GM20000 (cell line): ENCODE results near the gene GRN.

Source experiments
- DNase-seq: peaks from one replicate; pipeline ENCODE4 v3.0.0; 2012; ENCODE audit warnings: low spot score
- TF ChIP-seq, protein P1 (sequence below): IDR thresholded peaks from 2 replicates; pipeline ENCODE4 v1.5.1; 2012; ENCODE audit warnings: mild to moderate bottlenecking, control low read depth; ENCODE audit errors: extremely low read depth, missing control alignments

Gene GRN

GRCh38 chr17:44310188-44310587, 34.9 kb upstream of the GRN start:
- TF ChIP-seq, protein P1, sequence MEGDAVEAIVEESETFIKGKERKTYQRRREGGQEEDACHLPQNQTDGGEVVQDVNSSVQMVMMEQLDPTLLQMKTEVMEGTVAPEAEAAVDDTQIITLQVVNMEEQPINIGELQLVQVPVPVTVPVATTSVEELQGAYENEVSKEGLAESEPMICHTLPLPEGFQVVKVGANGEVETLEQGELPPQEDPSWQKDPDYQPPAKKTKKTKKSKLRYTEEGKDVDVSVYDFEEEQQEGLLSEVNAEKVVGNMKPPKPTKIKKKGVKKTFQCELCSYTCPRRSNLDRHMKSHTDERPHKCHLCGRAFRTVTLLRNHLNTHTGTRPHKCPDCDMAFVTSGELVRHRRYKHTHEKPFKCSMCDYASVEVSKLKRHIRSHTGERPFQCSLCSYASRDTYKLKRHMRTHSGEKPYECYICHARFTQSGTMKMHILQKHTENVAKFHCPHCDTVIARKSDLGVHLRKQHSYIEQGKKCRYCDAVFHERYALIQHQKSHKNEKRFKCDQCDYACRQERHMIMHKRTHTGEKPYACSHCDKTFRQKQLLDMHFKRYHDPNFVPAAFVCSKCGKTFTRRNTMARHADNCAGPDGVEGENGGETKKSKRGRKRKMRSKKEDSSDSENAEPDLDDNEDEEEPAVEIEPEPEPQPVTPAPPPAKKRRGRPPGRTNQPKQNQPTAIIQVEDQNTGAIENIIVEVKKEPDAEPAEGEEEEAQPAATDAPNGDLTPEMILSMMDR: no peak
- no peak for DNase-seq

GRCh38 chr17:44310609-44311376, 34.3 kb upstream of the GRN start:
- DNase-seq: no peak
- TF ChIP-seq, protein P1: no peak

- no peak for DNase-seq
- TF ChIP-seq, protein P1: no peak
Measured at GRCh38 chr17:44311562-44312181, 33.4 kb upstream of the GRN start.

GRCh38 chr17:44312396-44313104, 32.6 kb upstream of the GRN start:
- TF ChIP-seq, protein P1: no peak

DNA sequence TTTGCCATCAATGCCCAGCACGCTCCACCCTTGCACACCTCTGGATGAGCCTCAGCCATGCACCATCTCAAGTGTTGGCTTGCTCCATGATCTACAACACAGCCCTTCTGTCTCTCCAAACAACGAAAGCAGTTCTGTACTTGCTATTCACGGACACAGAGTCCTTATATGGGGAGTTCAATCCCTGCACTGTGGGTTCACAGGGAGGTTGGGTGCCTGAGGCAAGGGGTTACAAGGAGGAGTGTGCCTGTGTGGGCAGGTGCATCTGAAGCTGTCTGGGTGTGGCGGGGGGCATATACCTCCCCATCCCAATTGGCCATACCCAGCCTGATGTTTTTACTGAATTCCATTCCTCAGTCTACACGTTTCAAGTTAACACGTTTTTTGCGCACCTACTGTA, 31.1 kb upstream of the GRN start:
- TF ChIP-seq, protein P1: no peak
- no peak for DNase-seq

More at GRCh38 chr17:44312396-44313104, 32.6 kb upstream of the GRN start:
- no peak for DNase-seq

DNA sequence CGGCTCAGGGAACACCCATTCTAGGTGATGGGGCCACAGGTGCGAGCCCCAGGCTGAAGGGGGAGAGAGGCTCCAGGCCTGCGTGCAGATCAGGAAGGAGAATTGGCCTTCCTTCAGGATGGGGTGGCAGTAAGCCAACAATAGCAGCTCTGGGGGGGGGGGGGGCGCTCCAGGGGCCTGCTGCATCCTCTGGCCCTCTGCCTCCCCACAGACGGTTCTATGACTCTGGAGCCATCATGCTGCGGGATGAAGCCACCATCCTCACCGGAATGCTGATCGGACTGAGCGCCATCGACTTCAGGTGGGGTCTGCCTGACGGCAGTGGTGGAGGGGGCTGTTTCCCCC, 30.6 kb upstream of the GRN start:
- no peak for DNase-seq
- TF ChIP-seq, protein P1: no peak
